ENCODE measurements around the gene PGC.

GRCh38 chr6:41739041-41739440, 8.2 kb downstream of the PGC start:
- no peak for TF ChIP-seq EZH2 (IDR thresholded peaks at IDR 0.05; ENCODE audit: borderline replicate concordance, low read length)
- no peak for TF ChIP-seq CTCF (conservative IDR thresholded peaks at IDR 0.05 in 1 of 2, IDR thresholded peaks at IDR 0.05 in 1 of 2; ENCODE audit: extremely low read depth in 1 of 2, insufficient read depth in 1 of 2, low read depth in 1 of 2, low read length in 2 of 2)
